Testis (tissue), 2 donors: ENCODE measurements around the gene UVSSA.

ENCODE experiments used
- CTCF ChIP-seq, 3 experiments: fragments of 450-650 bp in 2 of 3; fragments of 200-600 bp in 1 of 3; sonication (generic) in 1 of 3; IDR thresholded peaks; one replicate each; pipeline ENCODE4 v1.5.1; 2016 to 2019; ENCODE audit warnings: antibody characterized with exemption in 3 of 3, mild to moderate bottlenecking in 2 of 3, moderate library complexity in 1 of 3
- POLR2A ChIP-seq: fragments of 450-650 bp; IDR thresholded peaks from one replicate; pipeline ENCODE4 v1.6.1; 2017; ENCODE audit warnings: antibody characterized with exemption, mild to moderate bottlenecking, moderate library complexity

- TF ChIP-seq CTCF (IDR thresholded peaks at IDR 0.05) (no peak), POLR2A (no peak)
These were observed 37.0 kb downstream of the UVSSA start for GRCh38 chr4:1383728-1384591.
